ENCODE measurements around the gene MSANTD2. TPM values are rescaled to one million over a fixed set of nuclear protein-coding genes. Genes with fewer than 3 reads are reported as not detected.

MSANTD2 gene
- total RNA-seq = 1 to 10 TPM; 2.6 to 4.7 (median 3.6) TPM
- long read RNA-seq = 0 reads

- Histone ChIP-seq H3K9me3 (no peaks in the 10 kb centered on the region), H3K36me3 (no peaks in the 10 kb centered on the region), H3K27ac (peak within 1 kb of the TSS; percentile 87 to 92 (median 90)), H3K4me1 (peaks cover 0 to 9% (median 2%) of the 10 kb centered on the region in 4 donors), H3K4me3 (peak within 1 kb of the TSS; percentile 61 to 93 (median 83)), H3K27me3 (no peaks in the 10 kb centered on the region)
- intact Hi-C loops (cut with DNase I) = no loop called here
- ATAC-seq (peak; percentile 92 to 97 (median 96)), DNase-seq (peak; percentile 83 to 89 (median 84))
- TF ChIP-seq CTCF (IDR thresholded peaks at IDR 0.05) = no peak
- TF ChIP-seq POLR2A (IDR thresholded peaks at IDR 0.05) = peak; percentile 92
- 0% methylated on average over 31 of the region's 62 CpGs for WGBS (ENCODE audit: insufficient coverage, low coverage, low lambda C conversion rate, missing lambda C conversion rate)
These were observed at the start of gene MSANTD2 for GRCh38 chr11:124800226-124800929. MSANTD2 (minus strand) TSS chr11:124800406; CDS start chr11:124800380, 26 bp downstream.

GRCh38 chr11:124846070-124846673 lies 46.0 kb upstream of the MSANTD2 start:
- ATAC-seq = no peak
- DNase-seq = no peak
- no peaks in the 10 kb centered on the region for H3K4me1 ChIP-seq
- H3K4me3 ChIP-seq = no peak overlapping the region
- 8% methylated on average over 7 of the region's 11 CpGs for WGBS (ENCODE audit: insufficient coverage, low coverage, low lambda C conversion rate, missing lambda C conversion rate)
- intact Hi-C loops (cut with DNase I) = loop anchor here in 1 of 2 donors (10.0 kb wide), 1 partner anchor 191 kb away; no protein-coding TSS in a partner anchor
- no peak overlapping the region for H3K27ac ChIP-seq
- TF ChIP-seq POLR2A (IDR thresholded peaks at IDR 0.05) (no peak), CTCF (IDR thresholded peaks at IDR 0.05) (no peak)
- no peaks in the 10 kb centered on the region for H3K36me3 ChIP-seq
- peaks cover 2 to 12% of the 10 kb centered on the region in 2 donors for H3K27me3 ChIP-seq
- no peaks in the 10 kb centered on the region for H3K9me3 ChIP-seq

GRCh38 chr11:124844664-124845079 lies 44.5 kb upstream of the MSANTD2 start:
- ATAC-seq (no peak), DNase-seq (no peak)
- TF ChIP-seq POLR2A (IDR thresholded peaks at IDR 0.05) (no peak), CTCF (IDR thresholded peaks at IDR 0.05) (no peak)
- no peak overlapping the region for H3K27ac ChIP-seq
- no peaks in the 10 kb centered on the region for H3K36me3 ChIP-seq
- no peak overlapping the region for H3K4me3 ChIP-seq
- intact Hi-C loops (cut with DNase I) = loop anchor here in 1 of 2 donors (10.0 kb wide), 1 partner anchor 190 kb away; no protein-coding TSS in a partner anchor
- H3K9me3 ChIP-seq = no peaks in the 10 kb centered on the region
- WGBS (ENCODE audit: insufficient coverage, low coverage, low lambda C conversion rate, missing lambda C conversion rate) = 10% methylated on average over 6 of the region's 8 CpGs
- peaks cover 0 to 3% (median under 1%) of the 10 kb centered on the region in 4 donors for H3K4me1 ChIP-seq
- peaks cover 6 to 18% of the 10 kb centered on the region in 2 donors for H3K27me3 ChIP-seq

GRCh38 chr11:124843616-124843910 lies 43.4 kb upstream of the MSANTD2 start:
- H3K36me3 ChIP-seq = no peaks in the 10 kb centered on the region
- no peak for DNase-seq
- peaks cover 0 to 12% (median 4%) of the 10 kb centered on the region in 4 donors for H3K4me1 ChIP-seq
- no peak for TF ChIP-seq POLR2A (IDR thresholded peaks at IDR 0.05)
- TF ChIP-seq CTCF (IDR thresholded peaks at IDR 0.05) = no peak
- H3K27me3 ChIP-seq = peaks cover 6 to 29% of the 10 kb centered on the region in 2 donors
- intact Hi-C loops (cut with DNase I) = loop anchor here in 1 of 2 donors (10.0 kb wide), 1 partner anchor 189 kb away; no protein-coding TSS in a partner anchor
- H3K4me3 ChIP-seq = no peak overlapping the region
- H3K9me3 ChIP-seq = no peaks in the 10 kb centered on the region
- no peak for ATAC-seq
- WGBS (ENCODE audit: insufficient coverage, low coverage, low lambda C conversion rate, missing lambda C conversion rate) = 3% methylated on average over 8 of the region's 8 CpGs
- H3K27ac ChIP-seq = no peak overlapping the region

Data from right lobe of liver (tissue), 6 donors.